ENCODE measurements around the gene DLGAP1.

DLGAP1 gene

GRCh38 chr18:3921826-3922225, 533.3 kb downstream of the DLGAP1 start:
- TF ChIP-seq GABPA (IDR thresholded peaks at IDR 0.05; ENCODE audit: low read depth) (no peak), CTCF (IDR thresholded peaks at IDR 0.05; ENCODE audit: insufficient read depth, low read length) (no peak), REST (IDR thresholded peaks at IDR 0.05; ENCODE audit: insufficient replicate concordance, low read depth) (no peak), SPI1 (IDR thresholded peaks at IDR 0.05; ENCODE audit: borderline replicate concordance, low read depth) (no peak), POLR2AphosphoS5 (IDR thresholded peaks at IDR 0.05; ENCODE audit: low read depth) (no peak)
- Histone ChIP-seq H3K27ac (replicated peaks) (no peak overlapping the region), H3K4me3 (replicated peaks; ENCODE audit: insufficient read depth, low read length) (no peak overlapping the region), H3K27me3 (ENCODE audit: insufficient read depth, poor library complexity, severe bottlenecking) (peaks cover 13% of the 10 kb centered on the region)
- no peak for DNase-seq (ENCODE audit: low read depth in 1 of 2, low spot score in 1 of 2)

- Histone ChIP-seq H3K4me3 (replicated peaks; ENCODE audit: insufficient read depth, low read length) (no peak overlapping the region), H3K27ac (replicated peaks) (no peak overlapping the region), H3K27me3 (ENCODE audit: insufficient read depth, poor library complexity, severe bottlenecking) (peaks cover 17% of the 10 kb centered on the region)
- TF ChIP-seq GABPA (IDR thresholded peaks at IDR 0.05; ENCODE audit: low read depth) (no peak), SPI1 (IDR thresholded peaks at IDR 0.05; ENCODE audit: borderline replicate concordance, low read depth) (no peak), POLR2AphosphoS5 (IDR thresholded peaks at IDR 0.05; ENCODE audit: low read depth) (no peak), CTCF (IDR thresholded peaks at IDR 0.05; ENCODE audit: insufficient read depth, low read length) (no peak), REST (IDR thresholded peaks at IDR 0.05; ENCODE audit: insufficient replicate concordance, low read depth) (no peak)
- DNase-seq (ENCODE audit: low read depth in 1 of 2, low spot score in 1 of 2) = no peak
These were observed 534.3 kb downstream of the DLGAP1 start for GRCh38 chr18:3920832-3921231.

GRCh38 chr18:3919396-3920061, 535.6 kb downstream of the DLGAP1 start:
- H3K27ac ChIP-seq (replicated peaks) = no peak overlapping the region
- TF ChIP-seq GABPA (IDR thresholded peaks at IDR 0.05; ENCODE audit: low read depth) = no peak
- H3K4me3 ChIP-seq (replicated peaks; ENCODE audit: insufficient read depth, low read length) = no peak overlapping the region
- H3K27me3 ChIP-seq (ENCODE audit: insufficient read depth, poor library complexity, severe bottlenecking) = peaks cover 17% of the 10 kb centered on the region
- no peak for DNase-seq (ENCODE audit: low read depth in 1 of 2, low spot score in 1 of 2)

GRCh38 chr18:3916082-3916481, 539.0 kb downstream of the DLGAP1 start:
- no peak for DNase-seq (ENCODE audit: low read depth in 1 of 2, low spot score in 1 of 2)
- TF ChIP-seq REST (IDR thresholded peaks at IDR 0.05; ENCODE audit: insufficient replicate concordance, low read depth) (no peak), SPI1 (IDR thresholded peaks at IDR 0.05; ENCODE audit: borderline replicate concordance, low read depth) (no peak), POLR2AphosphoS5 (IDR thresholded peaks at IDR 0.05; ENCODE audit: low read depth) (no peak), CTCF (IDR thresholded peaks at IDR 0.05; ENCODE audit: insufficient read depth, low read length) (no peak), GABPA (IDR thresholded peaks at IDR 0.05; ENCODE audit: low read depth) (no peak)
- Histone ChIP-seq H3K4me3 (replicated peaks; ENCODE audit: insufficient read depth, low read length) (no peak overlapping the region), H3K27me3 (ENCODE audit: insufficient read depth, poor library complexity, severe bottlenecking) (peaks cover 8% of the 10 kb centered on the region), H3K27ac (replicated peaks) (no peak overlapping the region)

Measured in HL-60 (cell line).